ENCODE results near the gene VIL1. TPM values are rescaled to one million over a fixed set of nuclear protein-coding genes. Genes with fewer than 3 reads are reported as not detected.

VIL1 gene
- total RNA-seq, 6 experiments from 2014 or later: 2.1 to 118 (median 19.1) TPM

- WGBS (ENCODE audit: insufficient coverage, low coverage, low lambda C conversion rate, missing lambda C conversion rate): 23% methylated on average over 3 of the region's 3 CpGs
- Histone ChIP-seq H3K4me1 (no peaks in the 10 kb centered on the region), H3K27me3 (no peaks in the 10 kb centered on the region), H3K4me3 (no peak overlapping the region), H3K9me3 (no peaks in the 10 kb centered on the region), H3K36me3 (peaks cover 0 to 5% (median 0%) of the 10 kb centered on the region in 4 donors), H3K27ac (no peak overlapping the region)
- intact Hi-C loops (cut with DNase I): loop anchor here (5.0 to 10.0 kb wide), 2 partner anchors 59 to 61 kb away; no protein-coding TSS in a partner anchor
- TF ChIP-seq POLR2A (IDR thresholded peaks at IDR 0.05): no peak
- peak; percentile 50 to 67 (median 56) for TF ChIP-seq CTCF (IDR thresholded peaks at IDR 0.05)
- DNase-seq (no peak), ATAC-seq (peak; percentile 64 to 85 (median 82))
Observed at GRCh38 chr2:218465987-218466633, 47.2 kb downstream of the VIL1 start.

GRCh38 chr2:218470448-218470847, 51.5 kb downstream of the VIL1 start:
- WGBS (ENCODE audit: insufficient coverage, low coverage, low lambda C conversion rate, missing lambda C conversion rate): 0% methylated on average over 1 of the region's 1 CpG
- TF ChIP-seq CTCF (IDR thresholded peaks at IDR 0.05): no peak
- no peak for TF ChIP-seq POLR2A (IDR thresholded peaks at IDR 0.05)
- DNase-seq (no peak), ATAC-seq (no peak)
- no peaks in the 10 kb centered on the region for H3K9me3 ChIP-seq
- H3K4me3 ChIP-seq: no peak overlapping the region
- intact Hi-C loops (cut with DNase I): no loop called here
- H3K36me3 ChIP-seq: peaks cover 0 to 14% (median 6%) of the 10 kb centered on the region in 4 donors
- H3K4me1 ChIP-seq: no peaks in the 10 kb centered on the region
- no peak overlapping the region for H3K27ac ChIP-seq
- H3K27me3 ChIP-seq: no peaks in the 10 kb centered on the region

- Histone ChIP-seq H3K9me3 (no peaks in the 10 kb centered on the region), H3K36me3 (peaks cover 0 to 14% (median 6%) of the 10 kb centered on the region in 4 donors), H3K4me3 (no peak overlapping the region), H3K27me3 (no peaks in the 10 kb centered on the region), H3K27ac (no peak overlapping the region), H3K4me1 (no peaks in the 10 kb centered on the region)
- 73% methylated on average over 2 of the region's 2 CpGs for WGBS (ENCODE audit: insufficient coverage, low coverage, low lambda C conversion rate, missing lambda C conversion rate)
- peak in 1 of 4 donors; percentile 23 for ATAC-seq
- intact Hi-C loops (cut with DNase I): no loop called here
- TF ChIP-seq POLR2A (IDR thresholded peaks at IDR 0.05) (no peak), CTCF (IDR thresholded peaks at IDR 0.05) (no peak)
- DNase-seq: no peak
Observed at GRCh38 chr2:218471036-218471435, 52.1 kb downstream of the VIL1 start.

GRCh38 chr2:218471982-218472381, 53.1 kb downstream of the VIL1 start:
- peak; percentile 34 to 63 (median 50) for ATAC-seq

More at GRCh38 chr2:218471982-218472381, 53.1 kb downstream of the VIL1 start:
- Histone ChIP-seq H3K4me3 (no peak overlapping the region), H3K27ac (no peak overlapping the region), H3K27me3 (no peaks in the 10 kb centered on the region), H3K4me1 (peaks cover 0 to 3% (median 0%) of the 10 kb centered on the region in 4 donors), H3K9me3 (no peaks in the 10 kb centered on the region), H3K36me3 (peaks cover 0 to 14% (median 6%) of the 10 kb centered on the region in 4 donors)
- DNase-seq: no peak
- TF ChIP-seq CTCF (IDR thresholded peaks at IDR 0.05): no peak
- WGBS (ENCODE audit: insufficient coverage, low coverage, low lambda C conversion rate, missing lambda C conversion rate): 62% methylated on average over 2 of the region's 5 CpGs
- intact Hi-C loops (cut with DNase I): no loop called here
